OCI-LY7 (cell line): Measurements from ENCODE around the gene FLNC. TPM values are rescaled to one million over a fixed set of nuclear protein-coding genes. Genes with fewer than 3 reads are reported as not detected.

Experiments used
- BruUV-seq: library from RNA; stranded (reverse); fragments of 400-500 nt; replicated peaks from 2 replicates; lab custom pipeline; 2021; lab: Mats Ljungman, UMichigan
- CTCF ChIA-PET: fragments of 300-600 bp; sonication (Branson Sonifier 250); formaldehyde crosslinking; loops from one replicate; lab custom pipeline; 2022; ENCODE audit warnings: antibody characterized with exemption; ENCODE audit not compliant: unreplicated experiment; lab: Charles Lee
- POLR2A ChIA-PET: fragments of 300-600 bp; sonication (Branson Sonifier 250); formaldehyde crosslinking; loops from one replicate; lab custom pipeline; 2022; ENCODE audit warnings: antibody characterized with exemption; lab: Charles Lee
- DNase-seq: peaks from one replicate; pipeline ENCODE4 v3.0.0-alpha.2; 2015; ENCODE audit warnings: low spot score
- H2AFZ ChIP-seq: fragments of 200-600 bp; sonication (generic), shearing (Covaris generic); 2 replicates; pipeline ENCODE4 v1.6.1; 2014; ENCODE audit warnings: mild to moderate bottlenecking, antibody characterized with exemption, low read length, moderate library complexity
- H3K27ac ChIP-seq: fragments of 200-600 bp; sonication (generic); 2 replicates; pipeline ENCODE4 v1.5.1; 2014; ENCODE audit warnings: mixed run types, low read depth, mild to moderate bottlenecking, moderate library complexity, low read length, inconsistent platforms; ENCODE audit not compliant: poor library complexity, severe bottlenecking
- H3K36me3 ChIP-seq: fragments of 200-600 bp; sonication (generic); 2 replicates; pipeline ENCODE4 v1.6.1; 2014; ENCODE audit warnings: mild to moderate bottlenecking, antibody characterized with exemption, low read length, moderate library complexity, mixed read lengths; ENCODE audit not compliant: insufficient read depth
- H3K4me1 ChIP-seq: fragments of 200-600 bp; sonication (generic); 2 replicates; pipeline ENCODE4 v1.5.1; 2014; ENCODE audit warnings: mild to moderate bottlenecking, low read length; ENCODE audit not compliant: insufficient read depth, poor library complexity, severe bottlenecking
- H3K4me2 ChIP-seq: fragments of 200-600 bp; sonication (generic); 2 replicates; pipeline ENCODE4 v1.6.1; 2014; ENCODE audit warnings: mild to moderate bottlenecking, low read length
- H3K4me3 ChIP-seq: fragments of 200-600 bp; sonication (generic); 2 replicates; pipeline ENCODE4 v1.5.1; 2014; ENCODE audit warnings: mild to moderate bottlenecking, low read depth, low read length; ENCODE audit not compliant: poor library complexity, severe bottlenecking
- H3K79me2 ChIP-seq: fragments of 200-600 bp; sonication (generic); 2 replicates; pipeline ENCODE4 v1.6.1; 2016; ENCODE audit warnings: low read depth, mild to moderate bottlenecking, low read length, moderate library complexity, mixed read lengths; ENCODE audit not compliant: insufficient read depth
- H3K9me2 ChIP-seq: fragments of 200-600 bp; sonication (generic); 2 replicates; pipeline ENCODE4 v1.6.1; 2016; ENCODE audit warnings: mild to moderate bottlenecking, low read length, mixed read lengths; ENCODE audit not compliant: insufficient read depth
- H3K9me3 ChIP-seq: fragments of 200-600 bp; sonication (generic); 2 replicates; pipeline ENCODE4 v1.6.1; 2014; ENCODE audit warnings: mild to moderate bottlenecking, mixed run types, low read length, mixed read lengths
- H4K20me1 ChIP-seq: fragments of 200-600 bp; sonication (generic); 2 replicates; pipeline ENCODE4 v1.6.1; 2014; ENCODE audit warnings: mild to moderate bottlenecking, antibody characterized with exemption, low read length, moderate library complexity, mixed read lengths; ENCODE audit not compliant: insufficient read depth
- EZH2phosphoT487 ChIP-seq: fragments of 200-600 bp; sonication (generic); IDR thresholded peaks from 2 replicates; pipeline ENCODE4 v1.6.1; 2018; ENCODE audit warnings: low read depth, borderline replicate concordance, mild to moderate bottlenecking, mixed run types, antibody characterized with exemption, low read length, moderate library complexity, mixed read lengths
- intact Hi-C: fragments of 100-400 bp; cut with micrococcal nuclease; formaldehyde crosslinking; loops from one replicate; pipeline ENCODE4 v1.10.0; 2022; ENCODE audit not compliant: unreplicated experiment
- total RNA-seq, 2 experiments: library from RNA; depleted of rRNA in 1 of 2; stranded (reverse); fragments of >200 nt in 1 of 2; shearing (Covaris generic) in 1 of 2; gene quantifications; 2 replicates each; pipeline ENCODE4 v1.2.3, GENCODE V29; 2014 to 2022
- TF ChIP-seq, protein P1 (sequence below): fragments of 200-600 bp; sonication (generic); conservative IDR thresholded peaks from 2 replicates; pipeline ENCODE4 v1.5.1; 2014; ENCODE audit warnings: mild to moderate bottlenecking, antibody characterized with exemption, low read length, moderate library complexity, mixed read lengths

Gene FLNC
- total RNA-seq, 2 experiments from 2014 or later = 0.03 to 0.06 TPM

DNA sequence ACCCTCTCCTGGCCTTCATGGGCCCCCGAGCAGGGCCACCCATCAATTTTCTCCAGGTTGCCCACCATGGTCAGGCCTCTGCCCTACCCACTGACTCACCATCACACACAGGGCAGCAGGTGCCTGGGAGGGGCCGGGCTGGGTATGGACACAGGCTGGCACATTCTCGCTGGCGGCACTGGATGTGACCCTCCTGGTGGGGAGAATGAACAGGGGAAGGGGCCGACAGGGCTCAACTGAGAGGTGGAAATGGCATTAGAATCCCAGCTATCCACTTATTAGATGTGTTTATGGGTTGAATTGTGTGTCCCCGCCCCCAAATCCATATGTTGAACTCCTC, 63.9 kb downstream of the FLNC start:
- H3K4me1 ChIP-seq = no peaks in the 10 kb centered on the region

GRCh38 chr7:128895320-128895719, 65.1 kb downstream of the FLNC start:
- Histone ChIP-seq H3K36me3 (no peaks in the 10 kb centered on the region), H3K9me2 (no peaks in the 10 kb centered on the region), H3K27ac (no peak overlapping the region), H3K4me2 (no peak overlapping the region), H4K20me1 (no peaks in the 10 kb centered on the region), H3K4me1 (no peaks in the 10 kb centered on the region), H3K9me3 (peaks cover 19% of the 10 kb centered on the region), H3K79me2 (no peaks in the 10 kb centered on the region), H3K4me3 (no peak overlapping the region), H2AFZ (no peak overlapping the region)
- CTCF ChIA-PET = no interaction called here
- no peak for DNase-seq
- no TSS peak for BruUV-seq
- intact Hi-C loops = no loop called here
- TF ChIP-seq EZH2phosphoT487 = no peak
- TF ChIP-seq, protein P1, sequence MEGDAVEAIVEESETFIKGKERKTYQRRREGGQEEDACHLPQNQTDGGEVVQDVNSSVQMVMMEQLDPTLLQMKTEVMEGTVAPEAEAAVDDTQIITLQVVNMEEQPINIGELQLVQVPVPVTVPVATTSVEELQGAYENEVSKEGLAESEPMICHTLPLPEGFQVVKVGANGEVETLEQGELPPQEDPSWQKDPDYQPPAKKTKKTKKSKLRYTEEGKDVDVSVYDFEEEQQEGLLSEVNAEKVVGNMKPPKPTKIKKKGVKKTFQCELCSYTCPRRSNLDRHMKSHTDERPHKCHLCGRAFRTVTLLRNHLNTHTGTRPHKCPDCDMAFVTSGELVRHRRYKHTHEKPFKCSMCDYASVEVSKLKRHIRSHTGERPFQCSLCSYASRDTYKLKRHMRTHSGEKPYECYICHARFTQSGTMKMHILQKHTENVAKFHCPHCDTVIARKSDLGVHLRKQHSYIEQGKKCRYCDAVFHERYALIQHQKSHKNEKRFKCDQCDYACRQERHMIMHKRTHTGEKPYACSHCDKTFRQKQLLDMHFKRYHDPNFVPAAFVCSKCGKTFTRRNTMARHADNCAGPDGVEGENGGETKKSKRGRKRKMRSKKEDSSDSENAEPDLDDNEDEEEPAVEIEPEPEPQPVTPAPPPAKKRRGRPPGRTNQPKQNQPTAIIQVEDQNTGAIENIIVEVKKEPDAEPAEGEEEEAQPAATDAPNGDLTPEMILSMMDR = no peak
- POLR2A ChIA-PET = no interaction called here

More for the DNA sequence above, 63.9 kb downstream of the FLNC start:
- no peak overlapping the region for H3K4me3 ChIP-seq
- H4K20me1 ChIP-seq = no peaks in the 10 kb centered on the region
- TF ChIP-seq EZH2phosphoT487 = no peak
- TF ChIP-seq, protein P1 = no peak
- no peak overlapping the region for H3K27ac ChIP-seq
- POLR2A ChIA-PET = no interaction called here
- no TSS peak for BruUV-seq
- H3K9me2 ChIP-seq = no peaks in the 10 kb centered on the region
- H3K36me3 ChIP-seq = no peaks in the 10 kb centered on the region
- CTCF ChIA-PET = no interaction called here
- H3K4me2 ChIP-seq = no peak overlapping the region
- no peaks in the 10 kb centered on the region for H3K79me2 ChIP-seq
- H2AFZ ChIP-seq = no peak overlapping the region
- intact Hi-C loops = no loop called here
- no peak for DNase-seq
- H3K9me3 ChIP-seq = peaks cover 7% of the 10 kb centered on the region

- TF ChIP-seq, protein P1 = no peak
- TF ChIP-seq EZH2phosphoT487 = no peak
These were observed 69.2 kb downstream of the FLNC start for GRCh38 chr7:128899392-128899791.

More at GRCh38 chr7:128899392-128899791, 69.2 kb downstream of the FLNC start:
- Histone ChIP-seq H3K27ac (no peak overlapping the region), H3K9me3 (peaks cover 22% of the 10 kb centered on the region), H3K36me3 (no peaks in the 10 kb centered on the region), H3K9me2 (no peaks in the 10 kb centered on the region), H3K4me3 (no peak overlapping the region), H3K4me2 (no peak overlapping the region), H3K4me1 (peaks cover 3% of the 10 kb centered on the region), H3K79me2 (no peaks in the 10 kb centered on the region), H2AFZ (no peak overlapping the region), H4K20me1 (no peaks in the 10 kb centered on the region)
- CTCF ChIA-PET = no interaction called here
- intact Hi-C loops = no loop called here
- DNase-seq = peak; percentile 19
- POLR2A ChIA-PET = interaction anchor here (0.7 kb wide), 1 partner anchor 391 kb away, joined by 3 read pairs; no protein-coding TSS in a partner anchor
- BruUV-seq = no TSS peak
